ENCODE results near the gene MBIP. TPM values are rescaled to one million over a fixed set of nuclear protein-coding genes. Genes with fewer than 3 reads are reported as not detected.
A peak's percentile ranks its signal among the peaks of the same experiment; 100 is the strongest.

The MBIP gene
- total RNA-seq, 1 donor from 2014 or later: 21.9 TPM

DNA sequence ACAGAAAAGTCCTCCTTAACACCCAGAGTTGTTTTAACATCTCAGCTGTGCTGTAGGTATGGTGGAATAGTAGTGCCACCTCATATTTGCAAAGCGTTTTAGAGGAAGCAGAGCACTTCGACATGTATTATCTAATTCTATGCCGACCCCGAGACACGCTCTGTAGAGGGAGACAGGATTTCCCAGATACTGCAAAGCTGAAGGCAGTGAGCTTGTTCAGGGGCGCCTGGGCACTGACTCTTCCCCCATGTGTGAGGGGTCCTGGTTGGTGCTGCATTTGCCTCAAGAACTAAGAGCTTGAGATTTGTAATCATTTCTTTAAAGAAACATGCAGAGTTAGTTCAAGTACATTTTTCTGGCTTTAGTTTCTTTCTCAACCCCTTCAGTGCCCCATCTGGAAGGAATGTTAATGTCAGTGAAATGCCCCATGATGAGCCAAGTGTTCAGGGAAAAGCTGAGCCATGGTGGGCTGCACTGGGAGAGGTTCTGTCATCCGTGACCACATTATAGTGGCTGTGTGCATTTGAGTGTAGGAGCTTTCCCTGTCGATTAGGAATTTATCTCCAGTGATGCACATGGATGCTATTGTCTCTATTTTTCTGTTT is 66.3 kb downstream of the MBIP start:
- no peak for DNase-seq (ENCODE audit: low spot score)
- Mint-ChIP-seq H3K27me3 (ENCODE audit: low read depth) (peaks cover 20% of the 10 kb centered on the region), H3K36me3 (ENCODE audit: low read depth) (no peaks in the 10 kb centered on the region), H3K4me3 (ENCODE audit: unreplicated experiment) (no peak overlapping the region), H3K9me3 (ENCODE audit: low read depth) (no peaks in the 10 kb centered on the region), H3K27ac (ENCODE audit: unreplicated experiment) (no peak overlapping the region), H3K4me1 (ENCODE audit: low read depth) (no peaks in the 10 kb centered on the region)
- TF ChIP-seq, protein P1, sequence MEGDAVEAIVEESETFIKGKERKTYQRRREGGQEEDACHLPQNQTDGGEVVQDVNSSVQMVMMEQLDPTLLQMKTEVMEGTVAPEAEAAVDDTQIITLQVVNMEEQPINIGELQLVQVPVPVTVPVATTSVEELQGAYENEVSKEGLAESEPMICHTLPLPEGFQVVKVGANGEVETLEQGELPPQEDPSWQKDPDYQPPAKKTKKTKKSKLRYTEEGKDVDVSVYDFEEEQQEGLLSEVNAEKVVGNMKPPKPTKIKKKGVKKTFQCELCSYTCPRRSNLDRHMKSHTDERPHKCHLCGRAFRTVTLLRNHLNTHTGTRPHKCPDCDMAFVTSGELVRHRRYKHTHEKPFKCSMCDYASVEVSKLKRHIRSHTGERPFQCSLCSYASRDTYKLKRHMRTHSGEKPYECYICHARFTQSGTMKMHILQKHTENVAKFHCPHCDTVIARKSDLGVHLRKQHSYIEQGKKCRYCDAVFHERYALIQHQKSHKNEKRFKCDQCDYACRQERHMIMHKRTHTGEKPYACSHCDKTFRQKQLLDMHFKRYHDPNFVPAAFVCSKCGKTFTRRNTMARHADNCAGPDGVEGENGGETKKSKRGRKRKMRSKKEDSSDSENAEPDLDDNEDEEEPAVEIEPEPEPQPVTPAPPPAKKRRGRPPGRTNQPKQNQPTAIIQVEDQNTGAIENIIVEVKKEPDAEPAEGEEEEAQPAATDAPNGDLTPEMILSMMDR (IDR thresholded peaks at IDR 0.05): peak; percentile 51

Other genes starting within 250 kb of the MBIP start
- gene PTCSC3, start 143.9 kb downstream of the MBIP start, total RNA-seq: not detected in 3 replicates
- not detected in 3 replicates for gene NKX2-1, start 199.6 kb upstream of the MBIP start, total RNA-seq